Calu3 (cell line): ENCODE results near the gene ZNF428. TPM values are rescaled to one million over a fixed set of nuclear protein-coding genes. Genes with fewer than 3 reads are reported as not detected.
A peak's percentile ranks its signal among the peaks of the same experiment; 100 is the strongest.

Experiments used
- BruUV-seq: library from RNA; stranded (reverse); fragments of 400-500 nt; replicated peaks from 2 replicates; lab custom pipeline; 2021; lab: Mats Ljungman, UMichigan
- CTCF ChIA-PET: fragments of 300-600 bp; sonication (Branson Sonifier 250); formaldehyde crosslinking; loops from one replicate; lab custom pipeline; 2022; ENCODE audit warnings: antibody characterized with exemption; lab: Charles Lee
- DNase-seq: peaks from one replicate; pipeline ENCODE4 v3.0.0; 2022
- H3K27ac Mint-ChIP-seq: one replicate; pipeline ENCODE4 v1.8.0; 2022; ENCODE audit warnings: mixed read lengths; ENCODE audit not compliant: unreplicated experiment
- H3K27me3 Mint-ChIP-seq: one replicate; pipeline ENCODE4 v1.8.0; 2022; ENCODE audit warnings: mixed read lengths; ENCODE audit not compliant: unreplicated experiment
- H3K36me3 Mint-ChIP-seq: one replicate; pipeline ENCODE4 v1.8.0; 2022; ENCODE audit warnings: mild to moderate bottlenecking, moderate library complexity, mixed read lengths; ENCODE audit not compliant: insufficient read depth, unreplicated experiment
- H3K4me1 Mint-ChIP-seq: one replicate; pipeline ENCODE4 v1.8.0; 2022; ENCODE audit warnings: mild to moderate bottlenecking, low read depth, mixed read lengths; ENCODE audit not compliant: unreplicated experiment
- H3K4me3 Mint-ChIP-seq: one replicate; pipeline ENCODE4 v1.8.0; 2022; ENCODE audit warnings: mild to moderate bottlenecking, low read depth, moderate library complexity, mixed read lengths; ENCODE audit not compliant: unreplicated experiment
- H3K9me3 Mint-ChIP-seq: one replicate; pipeline ENCODE4 v1.8.0; 2022; ENCODE audit warnings: low read depth, mixed read lengths; ENCODE audit not compliant: unreplicated experiment
- intact Hi-C: fragments of 100-400 bp; cut with micrococcal nuclease; formaldehyde crosslinking; loops from one replicate; pipeline ENCODE4 v1.10.0; 2022; ENCODE audit not compliant: unreplicated experiment
- total RNA-seq: library from RNA; stranded (reverse); gene quantifications from 2 replicates; pipeline ENCODE4 v1.2.3, GENCODE V29; 2022
- TF ChIP-seq, protein P1 (sequence below): fragments of 200-600 bp; IDR thresholded peaks from one replicate; pipeline ENCODE4 v1.8.0; 2022; ENCODE audit warnings: antibody characterized with exemption; ENCODE audit not compliant: unreplicated experiment

ZNF428 gene
- total RNA-seq, 1 experiment from 2014 or later: 32.8 TPM

DNA sequence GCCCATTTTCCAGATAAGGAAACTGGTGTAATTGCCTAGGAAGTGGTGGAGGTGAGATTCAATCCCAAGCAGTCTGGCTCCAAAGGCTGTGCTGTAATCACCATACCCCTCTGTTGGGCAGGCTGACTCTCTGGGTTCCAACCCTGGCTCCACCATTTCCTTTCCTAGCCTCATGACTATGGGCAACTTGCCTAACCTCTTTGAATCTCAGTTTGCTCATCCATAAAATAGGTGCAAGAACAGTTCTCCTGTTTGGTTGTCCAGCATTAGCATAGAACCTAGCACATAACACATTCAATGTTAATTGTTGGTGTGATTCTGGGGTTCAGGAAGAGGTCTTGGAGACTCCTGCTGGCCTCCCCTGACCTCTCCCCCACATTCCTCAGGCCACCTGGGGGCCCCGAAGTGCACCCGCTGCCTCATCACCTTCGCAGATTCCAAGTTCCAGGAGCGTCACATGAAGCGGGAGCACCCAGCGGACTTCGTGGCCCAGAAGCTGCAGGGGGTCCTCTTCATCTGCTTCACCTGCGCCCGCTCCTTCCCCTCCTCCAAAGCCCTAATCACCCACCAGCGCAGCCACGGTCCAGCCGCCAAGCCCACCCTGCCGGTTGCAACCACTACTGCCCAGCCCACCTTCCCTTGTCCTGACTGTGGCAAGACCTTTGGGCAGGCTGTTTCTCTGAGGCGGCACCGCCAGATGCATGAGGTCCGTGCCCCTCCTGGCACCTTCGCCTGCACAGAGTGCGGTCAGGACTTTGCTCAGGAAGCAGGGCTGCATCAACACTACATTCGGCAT, 20.8 kb downstream of the ZNF428 start:
- no peaks in the 10 kb centered on the region for H3K9me3 Mint-ChIP-seq
- no peak overlapping the region for H3K4me3 Mint-ChIP-seq
- H3K27me3 Mint-ChIP-seq: no peaks in the 10 kb centered on the region
- no TSS peak for BruUV-seq
- H3K4me1 Mint-ChIP-seq: peaks cover 28% of the 10 kb centered on the region
- DNase-seq: no peak
- peaks cover 53% of the 10 kb centered on the region for H3K36me3 Mint-ChIP-seq
- TF ChIP-seq, protein P1, sequence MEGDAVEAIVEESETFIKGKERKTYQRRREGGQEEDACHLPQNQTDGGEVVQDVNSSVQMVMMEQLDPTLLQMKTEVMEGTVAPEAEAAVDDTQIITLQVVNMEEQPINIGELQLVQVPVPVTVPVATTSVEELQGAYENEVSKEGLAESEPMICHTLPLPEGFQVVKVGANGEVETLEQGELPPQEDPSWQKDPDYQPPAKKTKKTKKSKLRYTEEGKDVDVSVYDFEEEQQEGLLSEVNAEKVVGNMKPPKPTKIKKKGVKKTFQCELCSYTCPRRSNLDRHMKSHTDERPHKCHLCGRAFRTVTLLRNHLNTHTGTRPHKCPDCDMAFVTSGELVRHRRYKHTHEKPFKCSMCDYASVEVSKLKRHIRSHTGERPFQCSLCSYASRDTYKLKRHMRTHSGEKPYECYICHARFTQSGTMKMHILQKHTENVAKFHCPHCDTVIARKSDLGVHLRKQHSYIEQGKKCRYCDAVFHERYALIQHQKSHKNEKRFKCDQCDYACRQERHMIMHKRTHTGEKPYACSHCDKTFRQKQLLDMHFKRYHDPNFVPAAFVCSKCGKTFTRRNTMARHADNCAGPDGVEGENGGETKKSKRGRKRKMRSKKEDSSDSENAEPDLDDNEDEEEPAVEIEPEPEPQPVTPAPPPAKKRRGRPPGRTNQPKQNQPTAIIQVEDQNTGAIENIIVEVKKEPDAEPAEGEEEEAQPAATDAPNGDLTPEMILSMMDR: no peak
- intact Hi-C loops: no loop called here
- CTCF ChIA-PET: no interaction called here
- no peak overlapping the region for H3K27ac Mint-ChIP-seq

DNA sequence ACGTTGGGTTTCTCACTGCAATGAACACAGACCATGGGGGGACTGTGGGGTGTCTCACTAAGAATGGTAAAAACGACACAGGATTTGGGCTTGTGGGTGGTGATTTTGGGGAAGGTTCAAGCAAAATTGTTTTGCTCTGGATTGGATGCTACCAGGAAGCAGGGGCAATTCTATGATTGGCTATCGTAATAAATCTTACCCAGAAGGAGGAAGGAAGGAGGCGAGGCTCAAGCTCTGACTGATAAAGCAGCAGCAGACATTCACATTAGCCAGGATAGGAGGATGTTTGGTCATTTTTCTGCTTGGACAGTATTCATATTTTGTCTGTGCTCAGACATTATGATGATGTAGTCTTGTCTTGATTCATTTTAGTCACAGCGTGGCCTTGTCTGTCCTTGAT, 21.6 kb downstream of the ZNF428 start:
- Mint-ChIP-seq H3K4me3 (peak overlapping the region; percentile 99), H3K4me1 (peaks cover 31% of the 10 kb centered on the region), H3K27me3 (no peaks in the 10 kb centered on the region), H3K36me3 (peaks cover 60% of the 10 kb centered on the region), H3K9me3 (no peaks in the 10 kb centered on the region), H3K27ac (no peak overlapping the region)
- CTCF ChIA-PET: no interaction called here
- TF ChIP-seq, protein P1: no peak
- BruUV-seq: no TSS peak
- DNase-seq: no peak
- intact Hi-C loops: no loop called here

DNA sequence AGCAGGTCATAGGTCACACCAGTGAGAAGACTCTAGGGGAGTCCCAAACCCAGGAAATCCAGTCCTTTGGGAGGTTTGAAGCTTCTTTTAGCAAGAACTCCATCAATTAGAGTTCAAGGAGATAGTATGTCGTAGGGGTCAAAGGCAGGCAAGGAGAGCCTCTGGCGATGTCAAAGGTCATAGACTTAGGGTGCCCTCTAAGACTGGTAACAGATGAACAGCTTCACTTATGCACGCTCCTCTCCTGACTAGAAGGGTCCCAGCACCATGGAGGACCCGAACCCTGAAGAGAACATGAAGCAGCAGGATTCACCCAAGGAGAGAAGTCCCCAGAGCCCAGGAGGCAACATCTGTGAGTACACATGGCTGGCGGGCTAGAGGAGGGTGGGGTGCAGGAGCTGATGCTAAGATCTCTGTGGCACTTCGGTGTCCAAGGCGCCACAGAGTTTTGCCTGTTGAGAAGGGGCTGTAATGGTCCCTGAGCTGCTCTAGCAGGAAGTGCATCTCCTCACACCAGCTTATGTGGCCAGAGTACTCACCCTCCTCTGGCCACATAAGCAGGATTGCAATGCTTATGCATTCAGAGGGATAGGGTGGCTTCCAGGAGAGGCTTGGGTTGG, 22.5 kb downstream of the ZNF428 start:
- no TSS peak for BruUV-seq

More for the DNA sequence above, 22.5 kb downstream of the ZNF428 start:
- no peaks in the 10 kb centered on the region for H3K9me3 Mint-ChIP-seq
- no peaks in the 10 kb centered on the region for H3K27me3 Mint-ChIP-seq
- CTCF ChIA-PET: interaction anchor here (0.5 to 1.5 kb wide), 5 partner anchors 65 to 1020 kb away, joined by 3 to 8 read pairs (median 3); no protein-coding TSS in a partner anchor
- peak overlapping the region; percentile 98 for H3K27ac Mint-ChIP-seq
- intact Hi-C loops: no loop called here
- no peak for DNase-seq
- peak overlapping the region; percentile 99 for H3K4me3 Mint-ChIP-seq
- H3K4me1 Mint-ChIP-seq: peaks cover 31% of the 10 kb centered on the region
- peaks cover 58% of the 10 kb centered on the region for H3K36me3 Mint-ChIP-seq
- TF ChIP-seq, protein P1: no peak
